K562 (cell line): ENCODE measurements around the gene NLGN3. TPM values are rescaled to one million over a fixed set of nuclear protein-coding genes. Genes with fewer than 3 reads are reported as not detected.

ENCODE experiments used
- ATAC-seq: fragments of 200-7000 bp; cut with Tn5 transposase; 3 replicates; pipeline ENCODE4 v1.9.1; 2020; ENCODE audit warnings: moderate library complexity
- BruUV-seq: library from RNA; stranded (reverse); fragments of 400-500 nt; replicated peaks from 2 replicates; lab custom pipeline; 2021; lab: Mats Ljungman, UMichigan
- CTCF ChIA-PET: fragments of 300-600 bp; formaldehyde crosslinking; extraction: SDS; loops from one replicate; lab custom pipeline; 2021; ENCODE audit warnings: low intra/inter-chr PET ratio; lab: Yijun Ruan, JAX
- POLR2A ChIA-PET: fragments of 300-600, 350-650 bp; sonication (Branson Sonifier 250); formaldehyde crosslinking; extraction: SDS; loops from one replicate; lab custom pipeline; 2021; ENCODE audit warnings: antibody characterized with exemption, inconsistent platforms; lab: Yijun Ruan, JAX
- DNase-seq, 4 experiments: peaks; one replicate each; pipeline versions ENCODE4 v3.0.0 to v3.0.0-alpha.2; 2011 to 2018; ENCODE audit warnings: low spot score in 3 of 4, mixed read lengths in 3 of 4; ENCODE audit errors: extremely low read depth in 1 of 4
- FAIRE-seq: peaks from 2 replicates; lab custom pipeline; 2011; peaks lifted over from hg19 to GRCh38; lab: Jason Lieb, UNC
- H2AFZ ChIP-seq: 2 replicates; pipeline ENCODE4 v1.6.0; 2011; ENCODE audit warnings: low read depth, low read length, control low read depth, inconsistent platforms
- H3K27ac ChIP-seq: fragments of 200-600 bp; 3 replicates; pipeline ENCODE4 v1.8.0; 2011; ENCODE audit warnings: low read depth, mild to moderate bottlenecking, control low read depth, inconsistent platforms, low read length, moderate library complexity, mixed read lengths; ENCODE audit errors: extremely low read depth
- H3K27me3 ChIP-seq, 2 experiments: fragments of 300-600 bp in 1 of 2; 2 replicates in 1 of 2; 3 replicates in 1 of 2; pipeline versions ENCODE4 v1.6.0 to v1.8.0; 2011; ENCODE audit warnings: inconsistent platforms in 2 of 2, low read length in 2 of 2, mild to moderate bottlenecking in 1 of 2, mixed read lengths in 1 of 2, moderate library complexity in 1 of 2; ENCODE audit not compliant: control insufficient read depth in 2 of 2, insufficient read depth in 2 of 2
- H3K36me3 ChIP-seq: fragments of 300-600 bp; 3 replicates; pipeline ENCODE4 v1.8.0; 2011; ENCODE audit warnings: mild to moderate bottlenecking, low read length, inconsistent platforms; ENCODE audit not compliant: control insufficient read depth, insufficient read depth
- H3K4me1 ChIP-seq, 2 experiments: fragments of 200-600 bp in 1 of 2; replicated peaks in 1 of 2; 2 replicates in 1 of 2; 3 replicates in 1 of 2; pipeline versions ENCODE4 v1.5.1 to v1.8.0; 2011; ENCODE audit warnings: inconsistent platforms in 2 of 2, low read length in 2 of 2, mild to moderate bottlenecking in 1 of 2, mixed read lengths in 1 of 2, moderate library complexity in 1 of 2; ENCODE audit not compliant: control insufficient read depth in 2 of 2, insufficient read depth in 2 of 2
- H3K4me2 ChIP-seq: 2 replicates; pipeline ENCODE4 v1.6.1; 2011; ENCODE audit warnings: low read length, control low read depth, inconsistent platforms, mixed read lengths; ENCODE audit not compliant: insufficient read depth
- H3K4me3 ChIP-seq: fragments of 200-600 bp; sonication (generic), shearing (Covaris generic); 2 replicates; pipeline ENCODE4 v1.5.1; 2016; ENCODE audit warnings: control low read depth, inconsistent platforms
- H3K79me2 ChIP-seq: fragments of 200-600 bp; 3 replicates; pipeline ENCODE4 v1.8.0; 2011; ENCODE audit warnings: low read length, inconsistent platforms; ENCODE audit not compliant: control insufficient read depth, insufficient read depth
- H3K9ac ChIP-seq, 2 experiments: 2 replicates each; pipeline versions ENCODE4 v1.6.0 to v1.6.1; 2011; ENCODE audit warnings: low read depth in 2 of 2, low read length in 2 of 2, control low read depth in 1 of 2, inconsistent platforms in 1 of 2, mild to moderate bottlenecking in 1 of 2, mixed read lengths in 1 of 2; ENCODE audit not compliant: insufficient read depth in 1 of 2
- H3K9me1 ChIP-seq: one replicate; pipeline ENCODE4 v1.6.0; 2011; ENCODE audit warnings: inconsistent platforms, mild to moderate bottlenecking, low read length, moderate library complexity; ENCODE audit not compliant: control insufficient read depth, insufficient read depth
- H3K9me3 ChIP-seq: replicated peaks from 2 replicates; pipeline ENCODE4 v1.5.1; 2011; ENCODE audit warnings: low read depth, low read length, inconsistent platforms; ENCODE audit not compliant: control insufficient read depth, insufficient read depth
- H4K20me1 ChIP-seq: replicated peaks from 2 replicates; pipeline ENCODE4 v1.6.1; 2011; ENCODE audit warnings: low read length, inconsistent platforms, mixed read lengths; ENCODE audit not compliant: control insufficient read depth, insufficient read depth
- CREB3L1 ChIP-seq: fragments of 450-650 bp; IDR thresholded peaks from 2 replicates; pipeline ENCODE4 v1.6.1; 2014; ENCODE audit warnings: low read depth, mild to moderate bottlenecking, moderate library complexity, borderline replicate concordance
- MGA ChIP-seq: fragments of 450-650 bp; IDR thresholded peaks from 2 replicates; pipeline ENCODE4 v1.6.1; 2016; ENCODE audit warnings: mild to moderate bottlenecking, moderate library complexity
- STAT5B ChIP-seq: fragments of 250-450 bp; sonication (Bioruptor Pico); IDR thresholded peaks from 2 replicates; pipeline ENCODE4 v1.8.0; 2021; ENCODE audit warnings: mild to moderate bottlenecking, inconsistent platforms
- ZNF639 ChIP-seq, 2 experiments: fragments of 200-800 bp in 1 of 2; sonication (Bioruptor generic) in 1 of 2; sonication (generic) in 1 of 2; formaldehyde crosslinking in 1 of 2; IDR thresholded peaks in 1 of 2; conservative IDR thresholded peaks in 1 of 2; 2 replicates each; pipeline versions ENCODE4 v1.5.0 to v1.6.1; 2016 to 2020; ENCODE audit warnings: missing compliant biosample characterization in 1 of 2, missing genetic modification characterization in 1 of 2, missing genetic modification reagents in 1 of 2
- WGBS: fragments of 100-300 bp; shearing (Covaris generic); methylation state at CpG from one replicate; pipeline ENCODE4 v1.1.6; 2016; ENCODE audit warnings: low coverage, mixed read lengths; ENCODE audit not compliant: insufficient coverage; ENCODE audit errors: missing lambda C conversion rate; 5-methylcytosine and 5-hydroxymethylcytosine counted together
- in situ Hi-C: fragments of 300-500 bp; cut with MboI; formaldehyde crosslinking; loops from 4 replicates; pipeline ENCODE4 v1.15.0; 2018; ENCODE audit warnings: inconsistent platforms, mixed read lengths
- intact Hi-C: fragments of 100-400 bp; cut with micrococcal nuclease; formaldehyde crosslinking; loops from 2 replicates; pipeline ENCODE4 v1.14.2; 2022
- polyA plus RNA-seq, 8 experiments: library from polyadenylated mRNA; depleted of rRNA in 4 of 8; stranded (reverse) in 5 of 8; unstranded in 3 of 8; fragments of >200 nt; fragmentation: Nextera tagmentation in 2 of 8; fragmentation: Illumina TruSeq in 1 of 8; extraction: Ambion mirVana in 2 of 8; extraction: Trizol in 1 of 8; gene quantifications; 2 replicates each; pipeline versions ENCODE4 v1.2.1 to v1.2.3, GENCODE V29; 2011 to 2014; ENCODE audit warnings: inconsistent platforms in 1 of 8, missing spikeins in 1 of 8
- total RNA-seq, 7 experiments: library from RNA; depleted of rRNA in 6 of 7; stranded (reverse); fragments of >200 nt in 6 of 7; fragmentation: Illumina TruSeq in 2 of 7; extraction: Trizol in 2 of 7; gene quantifications; 2 replicates each; pipeline versions ENCODE4 v1.2.1 to v1.2.3, GENCODE V29; 2011 to 2021; ENCODE audit warnings: low replicate concordance in 1 of 7

NLGN3 gene
- total and polyA plus RNA-seq, 9 of the 15 experiments (the other 6 are each of a cell fraction or from before 2014, with no cell fraction given): 0.03 to 0.86 (median 0.25) TPM

- BruUV-seq: no TSS peak
- H3K9ac ChIP-seq: peak overlapping the region in 1 of 2 experiments; percentile 63; a peak in 2 of 4 replicates
- intact Hi-C loops: no loop called here
- TF ChIP-seq CREB3L1 (no peak), ZNF639 (CRISPR knock-in tag; conservative IDR thresholded peaks at IDR 0.05 in 1 of 2, IDR thresholded peaks at IDR 0.05 in 1 of 2) (peak in 1 of 2 experiments; percentile 54; a peak in 1 of 4 replicates), STAT5B (CRISPR knock-in tag) (no peak), MGA (no peak)
- no peak for DNase-seq
- H3K4me2 ChIP-seq: peak overlapping the region; percentile 88
- no peak for FAIRE-seq
- ChIA-PET POLR2A (interaction anchor here (0.6 kb wide), 1 partner anchor 189 kb away, joined by 3 read pairs; the partner anchor contains the start of gene ITGB1BP2), CTCF (no interaction called here)
- H2AFZ ChIP-seq: peak overlapping the region; percentile 94
- no peaks in the 10 kb centered on the region for H3K9me3 ChIP-seq
- H4K20me1 ChIP-seq: no peaks in the 10 kb centered on the region
- WGBS: 43% methylated on average over 5 of the region's 5 CpGs
- no peaks in the 10 kb centered on the region for H3K27me3 ChIP-seq
- no peaks in the 10 kb centered on the region for H3K36me3 ChIP-seq
- peaks cover 7% of the 10 kb centered on the region; the same call in 2 of the 3 replicates for H3K79me2 ChIP-seq
- in situ Hi-C loops: no loop called here
- no peak overlapping the region for H3K4me3 ChIP-seq
- H3K9me1 ChIP-seq: no peaks in the 10 kb centered on the region
- H3K4me1 ChIP-seq: peaks cover 19 to 51% of the 10 kb centered on the region in 2 experiments; a peak in 4 of 5 replicates
- peak overlapping the region; percentile 65 for H3K27ac ChIP-seq
- ATAC-seq: no peak
Observed at GRCh38 chrX:71111921-71112431, 32.7 kb upstream of the NLGN3 start.
